GM19025 (cell line): ENCODE data around the gene CHPF2.

Experiments used
- ATAC-seq: cut with Tn5 transposase; IDR thresholded peaks from one replicate; pipeline ENCODE4 v1.9.1; 2021; ENCODE audit warnings: mild to moderate bottlenecking, low read depth, moderate library complexity; ENCODE audit not compliant: unreplicated experiment

The CHPF2 gene

GRCh38 chr7:151204383-151205032 is 27.8 kb upstream of the CHPF2 start:
- no peak for ATAC-seq

- no peak for ATAC-seq
Observed at GRCh38 chr7:151205730-151206129, 26.6 kb upstream of the CHPF2 start.

- no peak for ATAC-seq
Observed at GRCh38 chr7:151206914-151207313, 25.4 kb upstream of the CHPF2 start.

- ATAC-seq, result no peak
Observed at GRCh38 chr7:151207315-151207714, 25.0 kb upstream of the CHPF2 start.

- no peak for ATAC-seq
Observed at GRCh38 chr7:151207804-151208203, 24.5 kb upstream of the CHPF2 start.

GRCh38 chr7:151208253-151208862 is 23.9 kb upstream of the CHPF2 start:
- ATAC-seq, result no peak

GRCh38 chr7:151209588-151209987 is 22.7 kb upstream of the CHPF2 start:
- ATAC-seq, result no peak

- no peak for ATAC-seq
Observed at GRCh38 chr7:151210087-151210854, 22.0 kb upstream of the CHPF2 start, which contains the start of gene H2BK1. Gene H2BK1 (minus strand): TSS chr7:151210488. CDS start chr7:151210318, 170 bp downstream.

GRCh38 chr7:151211155-151211772 is 21.0 kb upstream of the CHPF2 start:
- no peak for ATAC-seq

GRCh38 chr7:151212626-151213025 is 19.7 kb upstream of the CHPF2 start:
- no peak for ATAC-seq

- no peak for ATAC-seq
Observed at GRCh38 chr7:151213826-151214225, 18.5 kb upstream of the CHPF2 start.

GRCh38 chr7:151215396-151215795 is 16.9 kb upstream of the CHPF2 start:
- no peak for ATAC-seq

GRCh38 chr7:151218170-151218569 is 14.1 kb upstream of the CHPF2 start:
- ATAC-seq, result no peak

- ATAC-seq, result no peak
Observed at GRCh38 chr7:151223728-151224127, 8.6 kb upstream of the CHPF2 start.

GRCh38 chr7:151225948-151226510 is 6.3 kb upstream of the CHPF2 start:
- no peak for ATAC-seq

GRCh38 chr7:151226560-151226874 is 5.8 kb upstream of the CHPF2 start:
- no peak for ATAC-seq

GRCh38 chr7:151226875-151227782 is 5.2 kb upstream of the CHPF2 start, which contains the start of gene ABCF2:
Gene ABCF2 (minus strand): TSS chr7:151227205. CDS start chr7:151226458, 747 bp downstream.
- peak; percentile 99 for ATAC-seq

GRCh38 chr7:151228024-151228866 is 4.0 kb upstream of the CHPF2 start:
- ATAC-seq, result no peak

GRCh38 chr7:151229249-151229648 is 3.0 kb upstream of the CHPF2 start:
- no peak for ATAC-seq
